Activated naive CD8-positive, alpha-beta T cell treated with anti-CD3 and anti-CD28 coated beads, Interleukin-2, amount 50 U/mL, for 16 hours (primary cell): ENCODE results near the gene POGK.

Experiments used
- DNase-seq: peaks from one replicate; pipeline ENCODE4 v3.0.0-alpha.2; 2020; ENCODE audit warnings: low read depth, low spot score

Gene POGK

GRCh38 chr1:166902279-166902678 is 63.0 kb downstream of the POGK start:
- DNase-seq: no peak

GRCh38 chr1:166903232-166903631 is 64.0 kb downstream of the POGK start:
- no peak for DNase-seq

- no peak for DNase-seq
Measured at GRCh38 chr1:166905136-166905535, 65.9 kb downstream of the POGK start.

GRCh38 chr1:166905900-166906299 is 66.6 kb downstream of the POGK start:
- DNase-seq: no peak
